ENCODE data around the gene INTS3. TPM values are rescaled to one million over a fixed set of nuclear protein-coding genes. Genes with fewer than 3 reads are reported as not detected.
A peak's percentile ranks its signal among the peaks of the same experiment; 100 is the strongest.
"Not testable (repeated sequence)": the region's sequence is repeated elsewhere in the genome, so short reads cannot be mapped to it uniquely, and the experiment has no call there.

INTS3 gene
- polyA plus RNA-seq, 6 donors from 2014 or later, result 6.0 to 15.1 (median 11.5) TPM

- no peak for ATAC-seq (ENCODE audit: low read depth in 2 of 2)
- H3K4me3 Mint-ChIP-seq, result no peak overlapping the region
- DNase-seq, result no peak
- peaks cover 22 to 42% of the 10 kb centered on the region in 2 donors for H3K36me3 Mint-ChIP-seq
- H3K4me1 Mint-ChIP-seq, result peaks cover 4 to 12% (median 10%) of the 10 kb centered on the region in 3 donors
- peak overlapping the region in 1 of 6 donors; percentile 38 for H3K27ac Mint-ChIP-seq
- H3K9me3 Mint-ChIP-seq, result no peaks in the 10 kb centered on the region
- no peaks in the 10 kb centered on the region for H3K27me3 Mint-ChIP-seq
Measured at GRCh38 chr1:153750026-153750995, 22.5 kb downstream of the INTS3 start.

- no peak overlapping the region for H3K4me3 Mint-ChIP-seq
- peaks cover 26 to 39% of the 10 kb centered on the region in 2 donors for H3K36me3 Mint-ChIP-seq
- ATAC-seq (ENCODE audit: low read depth in 2 of 2) (no peak), DNase-seq (no peak)
- peak overlapping the region in 1 of 6 donors; percentile 21 for H3K27ac Mint-ChIP-seq
- peaks cover 4 to 12% (median 10%) of the 10 kb centered on the region in 3 donors for H3K4me1 Mint-ChIP-seq
- no peaks in the 10 kb centered on the region for H3K27me3 Mint-ChIP-seq
- H3K9me3 Mint-ChIP-seq, result no peaks in the 10 kb centered on the region
Measured at GRCh38 chr1:153752072-153752471, 24.2 kb downstream of the INTS3 start.

- H3K36me3 Mint-ChIP-seq, result peaks cover 32 to 37% of the 10 kb centered on the region in 2 donors
- DNase-seq (no peak), ATAC-seq (ENCODE audit: low read depth in 2 of 2) (no peak)
- no peaks in the 10 kb centered on the region for H3K27me3 Mint-ChIP-seq
- no peak overlapping the region for H3K27ac Mint-ChIP-seq
- no peaks in the 10 kb centered on the region for H3K9me3 Mint-ChIP-seq
- H3K4me3 Mint-ChIP-seq, result no peak overlapping the region
- H3K4me1 Mint-ChIP-seq, result peaks cover 4 to 12% (median 10%) of the 10 kb centered on the region in 3 donors
Measured at GRCh38 chr1:153752571-153753195, 24.8 kb downstream of the INTS3 start.

GRCh38 chr1:153754266-153754665 is 26.4 kb downstream of the INTS3 start:
- no peaks in the 10 kb centered on the region for H3K9me3 Mint-ChIP-seq
- no peaks in the 10 kb centered on the region for H3K27me3 Mint-ChIP-seq
- H3K4me1 Mint-ChIP-seq, result peaks cover 4 to 11% (median 9%) of the 10 kb centered on the region in 3 donors
- no peak overlapping the region for H3K27ac Mint-ChIP-seq
- H3K4me3 Mint-ChIP-seq, result no peak overlapping the region
- no peak for ATAC-seq (ENCODE audit: low read depth in 2 of 2)
- no peak for DNase-seq
- H3K36me3 Mint-ChIP-seq, result peaks cover 30 to 35% of the 10 kb centered on the region in 2 donors

- peak overlapping the region in 1 of 6 donors; percentile 52 for H3K27ac Mint-ChIP-seq
- peaks cover 18 to 26% of the 10 kb centered on the region in 2 donors for H3K36me3 Mint-ChIP-seq
- no peak for ATAC-seq (ENCODE audit: low read depth in 2 of 2)
- H3K9me3 Mint-ChIP-seq, result no peaks in the 10 kb centered on the region
- H3K4me3 Mint-ChIP-seq, result no peak overlapping the region
- H3K27me3 Mint-ChIP-seq, result no peaks in the 10 kb centered on the region
- DNase-seq, result no peak
- no peaks in the 10 kb centered on the region for H3K4me1 Mint-ChIP-seq
Measured at GRCh38 chr1:153760440-153760839, 32.6 kb downstream of the INTS3 start.

- DNase-seq (no peak), ATAC-seq (ENCODE audit: low read depth in 2 of 2) (no peak)
- H3K27ac Mint-ChIP-seq, result peak overlapping the region in 1 of 6 donors; percentile 76
- no peak overlapping the region for H3K4me3 Mint-ChIP-seq
- peaks cover 10 to 34% of the 10 kb centered on the region in 2 donors for H3K36me3 Mint-ChIP-seq
- H3K27me3 Mint-ChIP-seq, result no peaks in the 10 kb centered on the region
- H3K9me3 Mint-ChIP-seq, result no peaks in the 10 kb centered on the region
- H3K4me1 Mint-ChIP-seq, result no peaks in the 10 kb centered on the region
Measured at GRCh38 chr1:153763365-153764225, 35.7 kb downstream of the INTS3 start.

- Mint-ChIP-seq H3K27ac (peak overlapping the region in 1 of 6 donors; percentile 82), H3K4me1 (no peaks in the 10 kb centered on the region), H3K9me3 (no peaks in the 10 kb centered on the region), H3K27me3 (no peaks in the 10 kb centered on the region), H3K4me3 (no peak overlapping the region), H3K36me3 (peaks cover 11 to 34% of the 10 kb centered on the region in 2 donors)
- no peak for DNase-seq
- no peak for ATAC-seq (ENCODE audit: low read depth in 2 of 2)
Measured at GRCh38 chr1:153764310-153764709, 36.5 kb downstream of the INTS3 start.

- DNase-seq; H3K27ac Mint-ChIP-seq; H3K27me3 Mint-ChIP-seq; ATAC-seq (ENCODE audit: low read depth in 2 of 2); H3K9me3 Mint-ChIP-seq; H3K4me3 Mint-ChIP-seq: not testable (repeated sequence)
- Mint-ChIP-seq H3K36me3 (peaks cover 12 to 22% of the 10 kb centered on the region in 2 donors), H3K4me1 (peaks cover 13 to 18% (median 17%) of the 10 kb centered on the region in 3 donors)
Measured at GRCh38 chr1:153766663-153767062, 38.8 kb downstream of the INTS3 start.

GRCh38 chr1:153767519-153767918 is 39.7 kb downstream of the INTS3 start:
- Mint-ChIP-seq H3K4me1 (peaks cover 13 to 18% (median 17%) of the 10 kb centered on the region in 3 donors), H3K4me3 (no peak overlapping the region), H3K27me3 (no peaks in the 10 kb centered on the region), H3K36me3 (peaks cover 9 to 18% of the 10 kb centered on the region in 2 donors), H3K9me3 (no peaks in the 10 kb centered on the region), H3K27ac (no peak overlapping the region)
- DNase-seq (no peak), ATAC-seq (ENCODE audit: low read depth in 2 of 2) (no peak)

GRCh38 chr1:153768316-153769181 is 40.7 kb downstream of the INTS3 start:
- Mint-ChIP-seq H3K9me3 (no peaks in the 10 kb centered on the region), H3K27ac (peak overlapping the region in 2 of 6 donors; percentile 12 to 63), H3K4me1 (peaks cover 17 to 21% (median 17%) of the 10 kb centered on the region in 3 donors), H3K27me3 (no peaks in the 10 kb centered on the region), H3K36me3 (peaks cover 9 to 18% of the 10 kb centered on the region in 2 donors), H3K4me3 (peak overlapping the region in 1 of 8 donors; percentile 55)
- ATAC-seq (ENCODE audit: low read depth in 2 of 2), result no peak
- no peak for DNase-seq

GRCh38 chr1:153769221-153769620 is 41.4 kb downstream of the INTS3 start:
- Mint-ChIP-seq H3K27ac (peak overlapping the region in 3 of 6 donors; percentile 28 to 94 (median 57)), H3K4me1 (peaks cover 20 to 24% (median 24%) of the 10 kb centered on the region in 3 donors), H3K4me3 (no peak overlapping the region), H3K9me3 (no peaks in the 10 kb centered on the region), H3K36me3 (peaks cover 9 to 18% of the 10 kb centered on the region in 2 donors), H3K27me3 (no peaks in the 10 kb centered on the region)
- DNase-seq (no peak), ATAC-seq (ENCODE audit: low read depth in 2 of 2) (no peak)

- DNase-seq, result no peak
- H3K27ac Mint-ChIP-seq, result peak overlapping the region in 1 of 6 donors; percentile 22
- no peaks in the 10 kb centered on the region for H3K9me3 Mint-ChIP-seq
- no peaks in the 10 kb centered on the region for H3K27me3 Mint-ChIP-seq
- H3K4me1 Mint-ChIP-seq, result peaks cover 25 to 33% (median 32%) of the 10 kb centered on the region in 3 donors
- H3K36me3 Mint-ChIP-seq, result peaks cover 9 to 15% of the 10 kb centered on the region in 2 donors
- ATAC-seq (ENCODE audit: low read depth in 2 of 2), result no peak
- peak overlapping the region in 3 of 8 donors; percentile 6 to 53 (median 51) for H3K4me3 Mint-ChIP-seq
Measured at GRCh38 chr1:153770797-153771196, 42.9 kb downstream of the INTS3 start.

Measured in naive B cell (primary cell).